GM12878 (cell line): ENCODE measurements around the gene L3MBTL1. TPM values are rescaled to one million over a fixed set of nuclear protein-coding genes. Genes with fewer than 3 reads are reported as not detected.
A peak's percentile ranks its signal among the peaks of the same experiment; 100 is the strongest.

Experiments
- ATF7 ChIP-seq: fragments of 450-650 bp; IDR thresholded peaks from 2 replicates; pipeline ENCODE4 v1.6.1; 2016; ENCODE audit warnings: low read depth, mild to moderate bottlenecking
- BACH1 ChIP-seq: fragments of 450-650 bp; IDR thresholded peaks from 2 replicates; pipeline ENCODE4 v1.6.1; 2017; ENCODE audit warnings: mild to moderate bottlenecking, borderline replicate concordance
- CHD4 ChIP-seq: fragments of 200-600 bp; sonication (generic); IDR thresholded peaks from 2 replicates; pipeline ENCODE4 v1.6.1; 2016; ENCODE audit warnings: mild to moderate bottlenecking
- CUX1 ChIP-seq: IDR thresholded peaks from 2 replicates; pipeline ENCODE4 v1.6.1; 2012; ENCODE audit warnings: improper control_type of control experiment, low read depth, low read length; ENCODE audit not compliant: insufficient replicate concordance
- E2F4 ChIP-seq: IDR thresholded peaks from 2 replicates; pipeline ENCODE4 v1.6.1; 2012; ENCODE audit warnings: low read depth, low read length, improper control_type of control experiment
- ETV6 ChIP-seq, 2 experiments: fragments of 450-650 bp in 1 of 2; IDR thresholded peaks in 1 of 2; conservative IDR thresholded peaks in 1 of 2; 2 replicates each; pipeline ENCODE4 v1.6.1; 2014; ENCODE audit warnings: antibody characterized with exemption in 1 of 2, borderline replicate concordance in 1 of 2, low read depth in 1 of 2, mild to moderate bottlenecking in 1 of 2, moderate library complexity in 1 of 2
- IRF4 ChIP-seq: IDR thresholded peaks from 2 replicates; pipeline ENCODE4 v1.6.1; 2011; ENCODE audit warnings: low read depth, low read length
- MYB ChIP-seq: fragments of 150-350 bp; IDR thresholded peaks from 2 replicates; pipeline ENCODE4 v1.6.1; 2014; ENCODE audit warnings: mild to moderate bottlenecking, low read depth, low read length, borderline replicate concordance
- NR2F1 ChIP-seq: fragments of 450-650 bp; conservative IDR thresholded peaks from 2 replicates; pipeline ENCODE4 v1.6.1; 2017; ENCODE audit warnings: mild to moderate bottlenecking
- PKNOX1 ChIP-seq: fragments of 450-650 bp; IDR thresholded peaks from 2 replicates; pipeline ENCODE4 v1.6.1; 2016; ENCODE audit warnings: mild to moderate bottlenecking
- RAD51 ChIP-seq: fragments of 450-650 bp; IDR thresholded peaks from 2 replicates; pipeline ENCODE4 v1.6.1; 2016; ENCODE audit warnings: moderate library complexity, mild to moderate bottlenecking, inconsistent platforms
- RBBP5 ChIP-seq: fragments of 200-600 bp; sonication (generic); conservative IDR thresholded peaks from 2 replicates; pipeline ENCODE4 v1.6.1; 2016
- SREBF1 ChIP-seq: IDR thresholded peaks from 2 replicates; pipeline ENCODE4 v1.6.1; 2012; ENCODE audit warnings: mild to moderate bottlenecking, low read length
- TARDBP ChIP-seq: IDR thresholded peaks from 2 replicates; pipeline ENCODE4 v1.6.1; 2016; ENCODE audit warnings: borderline replicate concordance
- TCF12 ChIP-seq: IDR thresholded peaks from 2 replicates; pipeline ENCODE4 v1.6.1; 2011; ENCODE audit warnings: low read depth, mild to moderate bottlenecking, low read length
- ZBTB4 ChIP-seq: fragments of 450-650 bp; formaldehyde crosslinking; IDR thresholded peaks from 2 replicates; pipeline ENCODE4 v1.4.0; 2022; ENCODE audit warnings: mild to moderate bottlenecking, moderate library complexity
- polyA plus RNA-seq, 11 experiments: library from polyadenylated mRNA; depleted of rRNA in 4 of 11; unstranded in 6 of 11; stranded (reverse) in 5 of 11; fragments of >200 nt; fragmentation: Nextera tagmentation in 4 of 11; fragmentation: Illumina TruSeq in 1 of 11; extraction: Ambion mirVana in 4 of 11; extraction: Trizol in 1 of 11; gene quantifications; 1 replicate in 1 of 11; 2 replicates in 10 of 11; pipeline versions ENCODE4 v1.2.1 to v1.2.3, GENCODE V29; 2011 to 2016; ENCODE audit warnings: inconsistent platforms in 2 of 11, missing spikeins in 2 of 11, low read depth in 1 of 11
- total RNA-seq, 4 experiments: library from RNA; depleted of rRNA in 3 of 4; stranded (reverse); fragments of >200 nt in 3 of 4; fragmentation: Illumina TruSeq in 1 of 4; extraction: Trizol in 1 of 4; gene quantifications; 2 replicates each; pipeline versions ENCODE4 v1.2.1 to v1.2.3, GENCODE V29; 2013 to 2021

The L3MBTL1 gene
- total and polyA plus RNA-seq, 10 of the 15 experiments (the other 5 are each of a cell fraction or from before 2014, with no cell fraction given), result 0.56 to 6.6 (median 3.9) TPM

- TF ChIP-seq CHD4 (no peak), ETV6 (conservative IDR thresholded peaks at IDR 0.05 in 1 of 2, IDR thresholded peaks at IDR 0.05 in 1 of 2; ENCODE audit: borderline replicate concordance in 1 of 2, low read depth in 1 of 2) (no peak), TCF12 (no peak), E2F4 (no peak), NR2F1 (0 out of 2 replicates have a peak, but pooled peaks have one; percentile 18), IRF4 (no peak), ZBTB4 (no peak), TARDBP (no peak), MYB (no peak), RAD51 (no peak; the same call in 1 of the 2 replicates), SREBF1 (peak; percentile 99), RBBP5 (no peak), BACH1 (no peak), PKNOX1 (peak; percentile 81), CUX1 (no peak), ATF7 (peak; percentile 100)
These were observed 83.2 kb downstream of the L3MBTL1 start, which contains the start of gene IFT52 (continued) for GRCh38 chr20:43590392-43591303.
